PC-9 (cell line): ENCODE measurements around the gene CMTM7. TPM values are rescaled to one million over a fixed set of nuclear protein-coding genes. Genes with fewer than 3 reads are reported as not detected.

ENCODE experiments used
- BruUV-seq: library from RNA; stranded (reverse); fragments of 400-500 nt; replicated peaks from 2 replicates; lab custom pipeline; 2021; lab: Mats Ljungman, UMichigan
- CTCF ChIA-PET: fragments of 300-600 bp; sonication (Branson Sonifier 250); formaldehyde crosslinking; loops from one replicate; lab custom pipeline; 2022; ENCODE audit warnings: antibody characterized with exemption; lab: Charles Lee
- POLR2A ChIA-PET: fragments of 300-600 bp; sonication (Branson Sonifier 250); formaldehyde crosslinking; loops from one replicate; lab custom pipeline; 2022; ENCODE audit warnings: antibody characterized with exemption; ENCODE audit not compliant: unreplicated experiment; lab: Charles Lee
- DNase-seq, 2 experiments: peaks; one replicate each; pipeline versions ENCODE4 v3.0.0 to v3.0.0-alpha.2; 2015 to 2022; ENCODE audit warnings: mixed read lengths in 1 of 2
- H2AFZ ChIP-seq: fragments of 200-600 bp; sonication (generic); 2 replicates; pipeline ENCODE4 v1.8.1; 2017; ENCODE audit warnings: antibody characterized with exemption
- H3F3A ChIP-seq: fragments of 200-600 bp; sonication (generic); 2 replicates; pipeline ENCODE4 v1.8.1; 2017; ENCODE audit warnings: antibody characterized with exemption, mild to moderate bottlenecking, low read depth; ENCODE audit not compliant: insufficient read depth
- H3K27ac ChIP-seq: fragments of 200-600 bp; sonication (generic); 2 replicates; pipeline ENCODE4 v1.6.1; 2016; ENCODE audit warnings: mixed run types
- H3K27me3 ChIP-seq: fragments of 200-600 bp; sonication (generic); 2 replicates; pipeline ENCODE4 v1.6.1; 2016; ENCODE audit warnings: low read depth, mixed run types; ENCODE audit not compliant: insufficient read depth
- H3K36me3 ChIP-seq: fragments of 200-600 bp; sonication (generic); 2 replicates; pipeline ENCODE4 v1.6.1; 2016; ENCODE audit warnings: low read depth, mixed run types
- H3K4me1 ChIP-seq: fragments of 200-600 bp; sonication (generic); replicated peaks from 2 replicates; pipeline ENCODE4 v1.6.1; 2016; ENCODE audit warnings: mixed run types; ENCODE audit not compliant: insufficient read depth
- H3K4me2 ChIP-seq: fragments of 200-600 bp; sonication (generic); 2 replicates; pipeline ENCODE4 v1.6.1; 2017; ENCODE audit warnings: mixed run types
- H3K4me3 ChIP-seq: fragments of 200-600 bp; sonication (generic); 2 replicates; pipeline ENCODE4 v1.6.1; 2016; ENCODE audit warnings: mixed run types
- H3K79me2 ChIP-seq: fragments of 200-600 bp; sonication (generic); 2 replicates; pipeline ENCODE4 v1.6.1; 2017; ENCODE audit warnings: low read depth, mixed run types
- H3K9me2 ChIP-seq: fragments of 200-600 bp; sonication (generic); 2 replicates; pipeline ENCODE4 v1.8.1; 2017; ENCODE audit warnings: mild to moderate bottlenecking; ENCODE audit not compliant: insufficient read depth
- H3K9me3 ChIP-seq: fragments of 200-600 bp; sonication (generic); 2 replicates; pipeline ENCODE4 v1.8.1; 2016; ENCODE audit warnings: low read depth; ENCODE audit not compliant: insufficient read depth
- H4K20me1 ChIP-seq: fragments of 200-600 bp; sonication (generic); 2 replicates; pipeline ENCODE4 v1.8.1; 2017; ENCODE audit not compliant: insufficient read depth
- EZH2 ChIP-seq: fragments of 200-600 bp; sonication (generic); IDR thresholded peaks from 2 replicates; pipeline ENCODE4 v1.8.0; 2017; ENCODE audit warnings: antibody characterized with exemption, low read depth
- intact Hi-C: fragments of 100-400 bp; cut with micrococcal nuclease; formaldehyde crosslinking; loops from one replicate; pipeline ENCODE4 v1.10.0; 2022; ENCODE audit not compliant: unreplicated experiment
- total RNA-seq: library from RNA; stranded (reverse); gene quantifications from 2 replicates; pipeline ENCODE4 v1.2.3, GENCODE V29; 2021
- TF ChIP-seq, protein P1 (sequence below): fragments of 200-600 bp; sonication (generic); conservative IDR thresholded peaks from 2 replicates; pipeline ENCODE4 v1.6.1; 2017; ENCODE audit warnings: mixed run types, antibody characterized with exemption, mild to moderate bottlenecking, moderate library complexity

The CMTM7 gene
- total RNA-seq, 1 experiment from 2014 or later = 37.1 TPM

- TF ChIP-seq, protein P1, sequence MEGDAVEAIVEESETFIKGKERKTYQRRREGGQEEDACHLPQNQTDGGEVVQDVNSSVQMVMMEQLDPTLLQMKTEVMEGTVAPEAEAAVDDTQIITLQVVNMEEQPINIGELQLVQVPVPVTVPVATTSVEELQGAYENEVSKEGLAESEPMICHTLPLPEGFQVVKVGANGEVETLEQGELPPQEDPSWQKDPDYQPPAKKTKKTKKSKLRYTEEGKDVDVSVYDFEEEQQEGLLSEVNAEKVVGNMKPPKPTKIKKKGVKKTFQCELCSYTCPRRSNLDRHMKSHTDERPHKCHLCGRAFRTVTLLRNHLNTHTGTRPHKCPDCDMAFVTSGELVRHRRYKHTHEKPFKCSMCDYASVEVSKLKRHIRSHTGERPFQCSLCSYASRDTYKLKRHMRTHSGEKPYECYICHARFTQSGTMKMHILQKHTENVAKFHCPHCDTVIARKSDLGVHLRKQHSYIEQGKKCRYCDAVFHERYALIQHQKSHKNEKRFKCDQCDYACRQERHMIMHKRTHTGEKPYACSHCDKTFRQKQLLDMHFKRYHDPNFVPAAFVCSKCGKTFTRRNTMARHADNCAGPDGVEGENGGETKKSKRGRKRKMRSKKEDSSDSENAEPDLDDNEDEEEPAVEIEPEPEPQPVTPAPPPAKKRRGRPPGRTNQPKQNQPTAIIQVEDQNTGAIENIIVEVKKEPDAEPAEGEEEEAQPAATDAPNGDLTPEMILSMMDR = no peak
- TF ChIP-seq EZH2 = no peak
- ChIA-PET POLR2A (no interaction called here), CTCF (interaction anchor here (0.6 kb wide), 1 partner anchor 462 kb away, joined by 3 read pairs; no protein-coding TSS in a partner anchor)
- Histone ChIP-seq H3K79me2 (no peaks in the 10 kb centered on the region), H3K4me1 (no peaks in the 10 kb centered on the region), H3F3A (no peaks in the 10 kb centered on the region), H3K27ac (no peak overlapping the region), H3K4me2 (no peak overlapping the region), H3K9me2 (no peaks in the 10 kb centered on the region), H3K36me3 (no peaks in the 10 kb centered on the region), H3K4me3 (no peak overlapping the region), H4K20me1 (no peaks in the 10 kb centered on the region), H2AFZ (no peak overlapping the region), H3K27me3 (no peaks in the 10 kb centered on the region), H3K9me3 (no peaks in the 10 kb centered on the region)
- intact Hi-C loops = loop anchor here (10.0 kb wide), 1 partner anchor 289 kb away; no protein-coding TSS in a partner anchor
- DNase-seq = no peak
- BruUV-seq = no TSS peak
These were observed 15.5 kb upstream of the CMTM7 start for GRCh38 chr3:32376115-32376514.

GRCh38 chr3:32379831-32380500, 11.7 kb upstream of the CMTM7 start:
- no peaks in the 10 kb centered on the region for H3F3A ChIP-seq
- no peaks in the 10 kb centered on the region for H3K9me3 ChIP-seq
- H2AFZ ChIP-seq = no peak overlapping the region
- ChIA-PET CTCF (no interaction called here), POLR2A (no interaction called here)
- intact Hi-C loops = loop anchor here (10.0 kb wide), 1 partner anchor 285 kb away; no protein-coding TSS in a partner anchor
- no peak overlapping the region for H3K27ac ChIP-seq
- TF ChIP-seq, protein P1 = no peak
- TF ChIP-seq EZH2 = no peak
- H3K9me2 ChIP-seq = no peaks in the 10 kb centered on the region
- no peaks in the 10 kb centered on the region for H3K36me3 ChIP-seq
- H3K4me3 ChIP-seq = no peak overlapping the region
- DNase-seq = no peak
- H3K79me2 ChIP-seq = no peaks in the 10 kb centered on the region
- H3K27me3 ChIP-seq = no peaks in the 10 kb centered on the region
- H4K20me1 ChIP-seq = no peaks in the 10 kb centered on the region
- no TSS peak for BruUV-seq
- no peaks in the 10 kb centered on the region for H3K4me1 ChIP-seq
- no peak overlapping the region for H3K4me2 ChIP-seq

DNA sequence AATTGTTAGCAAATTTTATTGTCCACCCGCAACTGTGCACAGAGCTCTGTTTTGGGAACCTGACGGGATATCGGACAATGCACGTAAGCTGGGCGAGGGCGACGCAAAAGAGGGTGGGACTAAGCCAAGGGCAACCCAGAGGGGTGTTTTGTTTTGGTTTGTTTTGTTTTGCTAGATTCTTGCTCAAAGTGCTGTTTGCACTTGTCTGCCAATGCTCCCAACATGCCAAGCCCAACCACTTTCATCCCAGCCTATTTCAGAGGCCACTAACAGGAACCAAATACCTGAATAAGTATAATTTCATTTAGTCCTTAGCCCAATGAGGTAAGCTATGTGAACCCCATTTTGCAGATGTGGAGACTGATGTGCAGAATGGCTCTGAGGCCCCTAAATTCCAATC, 9.7 kb upstream of the CMTM7 start:
- Histone ChIP-seq H3F3A (no peaks in the 10 kb centered on the region), H3K9me2 (no peaks in the 10 kb centered on the region), H3K4me2 (no peak overlapping the region), H3K79me2 (no peaks in the 10 kb centered on the region), H2AFZ (no peak overlapping the region), H3K9me3 (no peaks in the 10 kb centered on the region), H3K4me1 (no peaks in the 10 kb centered on the region), H3K4me3 (no peak overlapping the region), H3K27ac (no peak overlapping the region), H3K36me3 (no peaks in the 10 kb centered on the region), H4K20me1 (no peaks in the 10 kb centered on the region), H3K27me3 (no peaks in the 10 kb centered on the region)
- POLR2A ChIA-PET = no interaction called here
- TF ChIP-seq, protein P1 = no peak
- TF ChIP-seq EZH2 = no peak
- CTCF ChIA-PET = interaction anchor here (0.5 kb wide), 1 partner anchor 113 kb away, joined by 3 read pairs; no protein-coding TSS in a partner anchor
- intact Hi-C loops = no loop called here
- DNase-seq = no peak
- BruUV-seq = no TSS peak
